NCI-H82 (cell line): ENCODE data around the gene DMRT1.
A peak's percentile ranks its signal among the peaks of the same experiment; 100 is the strongest.

Source experiments
- DNase-seq: peaks from one replicate; lab custom pipeline; 2025; lab: John Stamatoyannopoulos, UW

The DMRT1 gene

GRCh38 chr9:922731-923130 is 81.2 kb downstream of the DMRT1 start:
- DNase-seq: no peak

GRCh38 chr9:926976-927375 is 85.5 kb downstream of the DMRT1 start:
- DNase-seq: no peak

- DNase-seq: peak; percentile 76
Measured at GRCh38 chr9:928363-929042, 87.0 kb downstream of the DMRT1 start.

- no peak for DNase-seq
Measured at GRCh38 chr9:929719-930118, 88.2 kb downstream of the DMRT1 start.

- no peak for DNase-seq
Measured at GRCh38 chr9:933356-933755, 91.9 kb downstream of the DMRT1 start.

- no peak for DNase-seq
Measured at GRCh38 chr9:935348-935965, 94.0 kb downstream of the DMRT1 start.

GRCh38 chr9:942805-943580 is 101.5 kb downstream of the DMRT1 start:
- DNase-seq: no peak

GRCh38 chr9:947985-948384 is 106.5 kb downstream of the DMRT1 start:
- no peak for DNase-seq

- no peak for DNase-seq
Measured at GRCh38 chr9:948497-948896, 107.0 kb downstream of the DMRT1 start.

GRCh38 chr9:950139-950538 is 108.6 kb downstream of the DMRT1 start:
- no peak for DNase-seq

GRCh38 chr9:952546-952945 is 111.0 kb downstream of the DMRT1 start:
- DNase-seq: no peak

GRCh38 chr9:959105-959504 is 117.6 kb downstream of the DMRT1 start:
- DNase-seq: no peak

GRCh38 chr9:959914-960313 is 118.4 kb downstream of the DMRT1 start:
- DNase-seq: no peak

GRCh38 chr9:962023-962422 is 120.5 kb downstream of the DMRT1 start:
- no peak for DNase-seq

GRCh38 chr9:965497-965896 is 124.0 kb downstream of the DMRT1 start:
- DNase-seq: no peak

GRCh38 chr9:966870-967269 is 125.4 kb downstream of the DMRT1 start:
- DNase-seq: no peak

GRCh38 chr9:967436-967835 is 125.9 kb downstream of the DMRT1 start:
- DNase-seq: no peak

GRCh38 chr9:967903-968641 is 126.6 kb downstream of the DMRT1 start:
- peak; percentile 25 for DNase-seq

GRCh38 chr9:969310-970150 is 128.0 kb downstream of the DMRT1 start:
- peak; percentile 62 for DNase-seq

- DNase-seq: no peak
Measured at GRCh38 chr9:970151-970996, 128.9 kb downstream of the DMRT1 start.
